ENCODE data around the gene CENPVL3.
"Not testable (repeated sequence)": the region's sequence is repeated elsewhere in the genome, so short reads cannot be mapped to it uniquely, and the experiment has no call there.

CENPVL3 gene

DNA sequence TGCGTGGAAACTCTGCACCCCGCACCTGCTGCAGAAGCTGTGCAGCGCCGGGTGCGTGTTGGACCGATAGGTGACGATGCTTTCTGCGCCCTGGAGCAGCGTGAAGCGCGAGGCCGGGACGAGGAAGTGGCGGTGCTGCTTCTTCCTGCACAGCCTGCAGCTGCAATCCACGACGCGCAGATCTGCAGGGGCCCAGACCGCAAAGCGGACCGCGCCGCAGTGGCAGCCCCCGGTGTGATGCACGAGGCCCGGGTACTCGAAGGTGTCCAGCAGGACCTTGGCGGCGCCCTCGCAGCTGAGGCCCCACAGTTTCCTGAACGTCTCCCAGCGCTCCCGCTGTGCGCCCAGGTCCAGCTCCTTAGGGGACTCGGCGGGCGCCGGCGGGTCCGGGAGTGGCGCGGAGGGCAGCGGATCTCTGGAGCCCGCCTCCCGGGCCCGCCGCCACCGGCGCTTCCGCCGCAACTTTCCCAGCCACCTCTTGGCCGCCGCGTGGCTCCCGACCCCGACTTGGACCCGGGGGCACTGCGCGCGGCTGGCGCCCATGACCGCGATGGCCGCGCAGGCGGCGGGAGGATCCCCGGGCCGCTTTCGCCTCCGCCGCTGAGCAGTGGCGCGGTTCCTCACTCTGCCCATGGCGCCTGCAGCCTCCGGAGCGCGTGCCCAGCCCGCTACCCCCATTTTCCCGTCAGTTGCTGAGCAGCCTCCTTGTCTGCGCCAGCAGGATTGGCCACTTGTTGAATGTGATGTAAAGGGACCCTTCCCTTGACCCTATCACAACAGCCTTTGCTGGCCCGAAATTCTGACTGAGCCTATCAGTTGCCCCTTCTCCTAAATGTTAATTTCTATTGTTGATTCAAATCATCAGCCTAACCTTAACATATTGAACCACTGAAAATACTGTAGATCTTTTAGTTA is at the start of gene CENPVL3:
TSS of gene CENPVL3 (minus strand) at position 672 of the 915 bp plus-strand sequence. CDS start at position 633, 39 bp downstream.
- in situ Hi-C loops (cut with MboI; ENCODE audit: low pct_unique_long_range_greater_than_20kb, low sequenced_read_pairs); DNase-seq: not testable (repeated sequence)

DNA sequence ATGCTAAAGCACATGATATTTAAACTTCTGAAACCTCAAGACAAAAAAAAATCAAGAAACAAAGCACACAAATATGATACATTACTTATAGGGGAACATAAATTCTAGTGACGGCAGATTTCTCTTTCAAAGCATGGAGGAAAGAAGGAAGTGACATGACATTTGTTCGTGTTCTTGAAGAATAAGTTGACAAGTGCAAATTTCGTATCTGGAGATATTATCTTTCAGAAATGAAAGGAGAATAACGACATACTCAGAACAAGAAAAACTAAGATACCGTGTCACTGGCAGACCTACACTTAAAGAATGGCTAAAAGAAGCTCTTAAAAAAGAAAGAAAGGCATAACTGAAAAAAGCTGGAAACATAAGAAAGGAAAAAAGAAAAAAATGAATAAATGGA is 47.3 kb upstream of the CENPVL3 start:
- in situ Hi-C loops (cut with MboI; ENCODE audit: low pct_unique_long_range_greater_than_20kb, low sequenced_read_pairs), result no loop called here
- no peak for DNase-seq

DNA sequence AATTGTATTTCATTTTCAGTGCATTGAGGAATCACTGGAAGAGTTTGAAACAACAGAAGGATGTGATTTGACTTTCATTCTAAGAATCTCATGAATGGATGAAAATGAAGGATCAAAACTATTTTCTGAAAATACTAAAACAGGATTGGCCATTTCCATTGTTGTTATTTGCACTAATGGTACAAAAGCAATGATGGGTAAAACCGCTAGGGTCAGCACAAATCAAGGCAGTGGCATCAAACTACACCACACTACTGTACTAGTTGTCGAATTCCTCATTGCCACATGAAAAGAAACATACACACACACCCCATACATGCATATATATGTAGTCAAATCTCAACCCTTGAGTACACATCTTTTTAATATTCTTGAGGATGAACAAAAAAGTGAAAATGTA is 24.7 kb upstream of the CENPVL3 start:
- in situ Hi-C loops (cut with MboI; ENCODE audit: low pct_unique_long_range_greater_than_20kb, low sequenced_read_pairs), result no loop called here
- no peak for DNase-seq

DNA sequence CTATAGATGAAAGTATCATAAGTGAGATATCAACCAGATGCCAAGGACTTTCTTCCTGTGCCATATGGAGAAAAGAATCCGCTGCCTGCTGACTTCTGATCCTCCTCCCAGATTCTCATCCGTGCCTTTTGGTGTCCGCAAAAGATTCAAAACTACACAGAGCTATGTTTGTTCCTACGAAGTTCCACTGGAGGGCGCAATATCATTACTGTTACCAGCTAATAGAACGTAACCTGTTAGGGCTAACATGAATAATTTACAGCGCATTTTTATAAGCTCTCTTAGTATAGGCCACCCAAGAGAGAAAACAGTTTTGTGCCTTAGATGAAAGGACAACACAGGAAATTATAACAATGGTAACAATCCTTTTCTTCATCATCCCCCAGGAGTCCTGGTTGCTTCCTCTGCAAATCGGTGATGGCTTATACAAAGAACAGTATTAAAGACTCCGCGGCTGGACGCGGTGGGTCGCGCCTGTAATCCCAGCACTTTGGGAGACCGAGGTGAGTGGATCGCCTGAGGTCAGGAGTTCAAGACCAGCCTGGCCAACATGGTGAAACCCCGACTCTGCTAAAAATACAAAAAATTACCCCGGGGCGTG is 22.8 kb upstream of the CENPVL3 start:
- DNase-seq, result peak; percentile 32
- in situ Hi-C loops (cut with MboI; ENCODE audit: low pct_unique_long_range_greater_than_20kb, low sequenced_read_pairs), result no loop called here

DNA sequence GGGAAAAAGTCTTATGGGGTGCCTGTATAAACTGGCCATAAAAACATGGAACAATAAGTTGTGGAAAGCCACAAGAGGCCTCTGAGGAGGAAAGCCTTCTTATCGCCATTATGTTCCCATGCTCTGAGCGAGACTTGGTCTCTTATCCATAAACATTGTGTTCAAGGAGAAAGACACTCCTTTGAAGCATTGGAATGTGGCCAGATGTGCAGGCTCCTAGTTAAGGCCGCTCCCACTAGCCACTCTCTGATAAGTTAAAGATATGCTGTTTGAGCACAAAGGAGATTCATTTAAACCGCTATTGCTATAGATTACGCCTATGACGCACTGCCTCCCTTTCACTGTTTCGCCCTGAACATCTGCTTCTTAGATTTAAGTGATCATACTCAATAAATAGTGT is 17.8 kb upstream of the CENPVL3 start:
- in situ Hi-C loops (cut with MboI; ENCODE audit: low pct_unique_long_range_greater_than_20kb, low sequenced_read_pairs); DNase-seq: not testable (repeated sequence)

DNA sequence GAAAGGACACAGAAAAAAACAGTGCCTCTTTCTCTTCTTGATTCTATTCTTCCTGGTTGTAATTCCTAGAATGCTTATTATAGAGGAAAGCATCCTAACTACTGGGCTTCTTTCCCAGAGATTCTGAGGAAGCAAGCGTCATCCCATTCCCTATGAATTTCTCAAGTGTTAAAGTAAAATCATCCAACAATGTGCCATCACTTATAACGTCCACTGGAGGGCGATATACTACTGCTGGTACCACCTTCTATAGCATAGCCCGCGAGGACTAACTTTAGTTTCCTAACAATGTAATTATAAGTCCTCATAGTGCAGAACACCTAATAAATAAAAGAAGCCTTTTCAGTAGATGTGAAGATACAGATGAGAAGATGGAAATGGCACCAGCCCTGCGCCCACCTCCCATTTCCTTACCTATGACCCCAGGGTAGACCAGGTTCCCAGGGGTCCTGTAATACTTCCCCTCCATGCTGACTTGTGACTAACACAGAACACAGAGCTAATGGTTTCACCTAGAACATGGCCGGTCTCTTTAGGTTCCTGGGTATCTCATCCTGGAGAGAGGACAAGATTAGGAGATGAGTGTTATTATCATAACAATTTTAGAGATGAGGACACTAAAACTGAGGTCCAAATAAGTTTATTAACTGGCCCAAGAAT is 4.2 kb downstream of the CENPVL3 start:
- DNase-seq, result peak; percentile 36
- in situ Hi-C loops (cut with MboI; ENCODE audit: low pct_unique_long_range_greater_than_20kb, low sequenced_read_pairs), result no loop called here

DNA sequence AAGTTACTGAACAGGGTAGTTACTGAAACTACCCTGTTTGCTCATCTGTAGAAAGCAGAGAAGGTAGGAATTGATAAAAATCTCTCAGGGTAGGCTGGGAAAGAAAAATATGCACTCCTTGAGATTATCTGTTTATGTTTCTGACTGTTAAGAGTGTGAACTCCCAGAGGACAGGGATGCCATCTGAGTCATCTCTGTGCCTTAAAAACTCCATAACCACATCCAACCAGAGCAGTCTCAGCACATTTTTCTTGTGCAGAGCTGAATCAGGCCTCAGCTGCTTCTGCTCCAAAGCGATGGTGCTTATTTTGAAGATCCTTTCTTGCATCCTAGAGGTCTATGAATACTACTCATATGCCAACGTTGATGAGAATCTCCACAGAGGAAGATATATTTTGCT is 9.9 kb downstream of the CENPVL3 start:
- in situ Hi-C loops (cut with MboI; ENCODE audit: low pct_unique_long_range_greater_than_20kb, low sequenced_read_pairs), result no loop called here
- DNase-seq, result no peak

DNA sequence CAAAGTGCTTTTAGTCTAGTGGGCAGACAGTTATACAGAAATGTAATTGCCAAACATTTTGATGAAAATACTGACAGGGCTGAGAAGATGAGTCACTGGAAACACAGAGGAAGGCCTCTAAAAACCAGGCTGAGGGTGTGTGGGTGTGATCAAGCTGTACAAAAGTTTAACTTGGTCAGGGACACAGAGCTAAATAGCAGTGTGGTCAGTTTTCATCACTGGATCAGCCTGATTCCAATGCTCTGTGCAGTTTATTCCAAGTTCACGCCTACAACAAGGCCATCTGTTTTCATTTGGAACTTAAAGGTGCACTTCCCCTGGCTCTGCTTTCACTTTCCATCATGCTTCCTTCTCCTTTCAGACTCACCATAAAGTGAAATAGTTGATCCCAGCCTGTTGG is 10.6 kb downstream of the CENPVL3 start:
- in situ Hi-C loops (cut with MboI; ENCODE audit: low pct_unique_long_range_greater_than_20kb, low sequenced_read_pairs), result no loop called here
- no peak for DNase-seq

DNA sequence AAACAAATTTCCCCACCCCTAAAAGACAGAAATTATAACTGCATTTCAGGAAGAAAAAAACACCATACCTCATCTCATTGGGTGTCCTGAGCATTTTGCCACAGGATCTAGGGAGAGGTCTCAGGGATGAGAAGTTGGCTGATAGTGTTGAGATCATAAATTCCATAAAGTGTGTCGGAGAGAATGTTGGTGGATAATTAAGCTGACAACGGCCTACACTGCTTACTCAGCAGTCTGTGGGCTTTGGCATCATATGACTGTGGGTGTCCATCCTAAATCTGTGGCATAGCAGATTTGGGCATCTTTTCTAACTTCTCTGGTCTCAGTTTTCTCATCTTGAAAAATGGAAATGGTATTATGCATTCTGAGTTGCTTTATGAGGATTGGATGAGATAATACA is 12.3 kb downstream of the CENPVL3 start:
- in situ Hi-C loops (cut with MboI; ENCODE audit: low pct_unique_long_range_greater_than_20kb, low sequenced_read_pairs), result no loop called here
- DNase-seq, result no peak

DNA sequence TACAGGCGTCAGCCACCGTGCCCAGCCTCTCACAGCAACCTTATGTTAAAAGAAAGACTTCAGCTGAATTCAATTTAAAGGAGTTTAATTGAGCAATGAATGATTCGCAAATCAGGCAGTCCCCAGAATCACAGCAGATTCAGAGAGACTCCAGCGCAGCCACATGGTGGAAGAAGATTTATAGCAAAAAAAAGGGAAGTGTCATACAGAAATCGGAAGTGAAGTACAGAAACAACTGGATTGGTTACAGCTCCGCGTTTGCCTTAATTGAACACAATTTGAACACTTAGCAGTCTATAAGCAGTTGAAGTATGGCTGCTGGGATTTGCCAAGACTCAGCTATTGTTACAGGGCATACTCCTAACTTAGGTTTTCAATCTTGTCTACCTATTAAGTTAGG is 19.8 kb downstream of the CENPVL3 start:
- in situ Hi-C loops (cut with MboI; ENCODE audit: low pct_unique_long_range_greater_than_20kb, low sequenced_read_pairs), result no loop called here
- DNase-seq, result peak; percentile 62

DNA sequence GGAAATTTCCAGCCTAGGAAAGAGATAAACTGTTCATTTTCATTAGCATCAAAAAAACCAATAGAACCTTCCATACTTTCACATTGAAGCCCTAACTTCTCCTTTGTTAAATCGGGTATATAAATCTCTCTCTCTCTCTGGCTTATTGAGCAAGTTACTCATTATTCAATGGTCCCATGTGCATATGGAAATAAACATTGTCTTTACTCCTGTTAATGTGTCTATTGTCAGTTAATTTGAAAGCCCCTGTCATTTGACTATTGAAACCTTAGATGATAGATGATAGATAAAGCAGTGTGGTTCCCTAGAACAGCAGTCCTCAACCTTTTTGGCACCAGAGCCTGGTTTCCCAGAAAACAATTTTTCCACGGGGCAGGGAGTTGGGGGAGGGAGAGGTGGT is 46.8 kb downstream of the CENPVL3 start:
- in situ Hi-C loops (cut with MboI; ENCODE audit: low pct_unique_long_range_greater_than_20kb, low sequenced_read_pairs), result no loop called here
- no peak for DNase-seq

DNA sequence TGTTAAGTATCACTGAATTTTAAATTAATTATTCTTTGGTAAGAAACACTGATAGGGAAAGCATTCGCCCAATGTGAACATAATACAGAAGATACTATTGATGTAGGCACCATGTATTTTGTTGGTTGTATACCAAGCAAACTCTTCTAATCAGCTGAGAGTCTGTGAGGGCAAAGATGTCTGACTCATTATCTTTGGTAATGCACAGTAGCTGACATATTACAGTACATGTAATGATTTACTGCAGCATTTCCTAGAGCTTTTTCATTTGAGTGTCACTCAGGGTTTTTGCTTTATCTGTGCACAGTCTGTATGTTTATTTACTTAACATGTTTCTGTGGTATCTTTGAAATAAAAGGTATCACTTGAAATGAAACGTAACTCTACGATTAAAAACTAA is 49.2 kb downstream of the CENPVL3 start:
- in situ Hi-C loops (cut with MboI; ENCODE audit: low pct_unique_long_range_greater_than_20kb, low sequenced_read_pairs), result no loop called here
- no peak for DNase-seq

DNA sequence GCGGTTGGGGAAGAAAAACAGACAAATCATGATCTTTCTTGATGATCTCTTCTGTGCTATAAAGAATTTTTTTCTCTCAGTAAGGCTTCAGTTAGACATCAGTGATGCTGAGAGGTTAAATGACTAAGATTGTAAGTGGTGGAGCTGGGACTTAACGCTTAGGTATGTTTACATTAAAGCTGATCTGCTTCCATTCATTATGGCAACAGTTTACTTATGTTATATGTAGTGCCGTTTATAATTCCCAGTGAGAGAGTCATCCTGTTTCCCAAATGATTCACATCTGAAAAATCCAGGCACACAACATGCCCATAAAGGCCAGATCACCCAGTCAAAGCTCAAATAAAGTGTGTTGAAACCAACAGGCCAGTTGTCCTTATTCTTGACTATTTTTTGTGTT is 50.1 kb downstream of the CENPVL3 start:
- in situ Hi-C loops (cut with MboI; ENCODE audit: low pct_unique_long_range_greater_than_20kb, low sequenced_read_pairs), result no loop called here
- DNase-seq, result no peak

Data from KBM-7 (cell line).